ENCODE data around the gene PARD6A.

The PARD6A gene

GRCh38 chr16:67653789-67654402 lies 6.9 kb upstream of the PARD6A start:
- DNase-seq, result no peak

DNA sequence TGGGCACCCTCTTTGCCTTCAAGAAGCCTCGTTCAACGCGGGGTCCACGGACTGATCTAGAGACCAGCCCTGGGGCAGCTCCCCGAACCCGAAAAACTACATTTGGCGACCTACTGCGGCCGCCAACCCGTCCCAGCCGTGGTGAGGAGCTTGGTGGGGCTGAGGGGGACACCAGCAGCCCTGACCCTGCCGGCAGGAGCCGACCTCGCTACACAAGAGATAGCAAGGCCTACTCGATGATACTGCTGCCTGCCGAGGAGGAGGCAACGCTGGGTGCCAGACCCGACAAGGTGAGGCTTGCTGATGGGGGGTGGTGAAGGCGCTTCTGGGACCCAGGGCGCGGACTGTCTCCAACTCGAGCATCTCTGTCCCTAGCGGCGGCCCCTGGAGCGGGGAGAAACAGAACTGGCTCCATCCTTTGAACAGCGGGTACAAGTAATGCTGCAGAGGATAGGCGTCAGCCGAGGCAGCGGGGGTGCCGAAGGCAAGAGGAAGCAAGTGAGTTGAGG lies 6.3 kb upstream of the PARD6A start:
- DNase-seq, result no peak

GRCh38 chr16:67655363-67655762 lies 5.4 kb upstream of the PARD6A start:
- no peak for DNase-seq

DNA sequence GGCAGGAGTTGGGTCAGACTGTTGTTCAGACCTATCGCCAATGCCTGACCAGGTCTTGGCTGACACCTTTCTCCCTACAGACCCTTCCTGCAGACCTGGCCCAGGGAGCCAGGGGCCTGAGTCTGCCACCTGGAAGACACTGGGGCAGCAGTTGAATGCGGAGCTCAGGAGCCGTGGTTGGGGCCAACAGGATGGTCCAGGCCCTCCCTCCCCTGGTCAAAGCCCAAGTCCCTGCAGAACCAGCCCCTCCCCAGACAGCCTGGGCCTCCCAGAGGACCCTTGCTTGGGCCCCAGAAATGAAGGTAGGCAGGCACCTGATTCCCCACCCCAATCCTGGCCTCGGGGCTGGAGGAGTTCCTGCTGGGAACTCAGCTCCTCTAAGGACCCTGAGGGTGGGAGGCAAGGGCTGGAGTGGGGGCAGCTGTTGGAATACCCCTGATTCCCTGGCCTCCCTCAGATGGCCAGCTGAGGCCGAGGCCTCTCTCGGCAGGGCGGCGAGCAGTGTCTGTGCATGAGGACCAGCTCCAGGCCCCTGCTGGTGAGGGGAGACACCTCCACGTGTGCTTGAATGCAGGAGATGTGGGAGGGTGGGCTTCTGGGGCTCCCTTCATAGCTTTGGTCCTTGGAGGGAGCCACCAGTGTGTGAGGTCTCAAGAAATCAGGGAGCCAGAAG lies 4.3 kb upstream of the PARD6A start:
- no peak for DNase-seq

DNA sequence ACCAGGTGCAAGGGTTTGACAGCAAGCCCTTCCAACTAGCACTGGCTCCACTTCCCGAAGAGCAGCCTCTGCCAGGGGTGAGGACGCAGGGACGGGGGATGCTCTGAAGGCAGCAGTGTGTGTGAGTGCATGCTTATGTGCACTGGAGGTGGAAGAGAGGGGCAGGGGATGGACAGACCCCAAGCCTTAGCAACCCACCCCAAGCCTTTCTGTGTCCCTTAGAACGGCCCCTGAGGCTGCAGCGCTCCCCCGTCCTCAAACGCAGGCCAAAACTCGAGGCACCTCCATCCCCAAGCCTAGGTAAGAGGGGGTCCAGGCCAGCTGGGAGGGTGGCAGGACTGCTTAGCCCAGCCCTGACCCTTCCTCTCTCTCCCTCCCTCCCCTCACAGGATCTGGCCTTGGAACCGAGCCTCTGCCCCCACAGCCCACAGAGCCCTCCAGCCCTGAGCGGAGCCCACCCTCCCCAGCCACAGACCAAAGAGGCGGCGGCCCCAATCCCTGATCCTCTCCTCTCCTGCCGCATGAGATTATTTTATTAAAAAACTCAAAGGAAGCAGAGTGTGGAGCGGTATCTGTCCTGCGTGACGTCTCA lies 3.6 kb upstream of the PARD6A start:
- DNase-seq, result no peak

GRCh38 chr16:67657751-67658518 lies 2.8 kb upstream of the PARD6A start:
- DNase-seq, result no peak

GRCh38 chr16:67658849-67659674 lies 1.7 kb upstream of the PARD6A start:
- peak in 1 of 51 donors; percentile 17 for DNase-seq

DNA sequence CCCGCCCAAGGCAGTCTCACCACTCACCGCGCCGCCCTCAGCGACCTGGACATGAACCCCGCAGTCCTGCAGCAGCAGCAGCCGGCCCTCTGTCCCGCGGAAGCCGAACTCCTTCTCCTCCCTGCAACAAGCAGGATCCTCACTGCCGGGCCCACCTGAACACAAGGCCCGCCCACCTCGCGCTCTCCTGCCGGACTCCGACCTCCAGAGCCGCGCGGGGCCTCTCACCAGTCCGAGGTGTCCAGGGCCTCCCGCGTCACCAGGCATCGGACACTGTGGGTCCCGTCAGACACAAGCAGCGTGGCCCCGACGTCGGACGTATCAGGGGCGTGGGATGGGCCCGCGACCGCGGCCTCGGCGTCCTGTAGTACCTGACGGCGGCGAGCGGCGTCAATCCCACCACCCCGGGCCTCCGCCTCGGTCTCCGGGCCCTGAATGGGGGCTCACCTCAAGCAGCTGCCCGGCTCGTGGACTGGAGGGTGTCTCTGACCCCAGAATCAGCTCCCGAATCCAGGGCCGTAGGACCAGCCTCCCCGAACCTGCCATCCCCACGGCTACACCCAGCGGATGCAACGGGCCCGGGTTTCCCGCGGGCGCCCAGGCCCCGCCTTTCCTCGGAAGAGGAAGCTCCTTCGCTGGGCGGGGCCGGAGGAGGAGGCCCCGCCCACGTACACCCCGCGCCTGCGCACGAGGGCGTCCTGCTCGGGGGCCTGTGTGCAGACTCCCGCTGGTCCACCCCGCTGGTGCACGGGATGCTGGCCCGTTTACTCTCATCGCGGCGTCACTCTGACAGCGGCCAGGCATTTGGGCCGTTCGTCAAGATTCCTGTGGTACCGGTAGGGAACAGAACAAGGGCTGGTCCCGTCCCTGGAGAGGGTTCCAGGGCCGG lies 841 bp upstream of the PARD6A start, which contains the start of gene ACD:
ACD (minus strand) TSS at position 586 of the 889 bp plus-strand sequence; CDS start at position 546, 40 bp downstream.
- peak; percentile 52 to 95 (median 85) for DNase-seq

DNA sequence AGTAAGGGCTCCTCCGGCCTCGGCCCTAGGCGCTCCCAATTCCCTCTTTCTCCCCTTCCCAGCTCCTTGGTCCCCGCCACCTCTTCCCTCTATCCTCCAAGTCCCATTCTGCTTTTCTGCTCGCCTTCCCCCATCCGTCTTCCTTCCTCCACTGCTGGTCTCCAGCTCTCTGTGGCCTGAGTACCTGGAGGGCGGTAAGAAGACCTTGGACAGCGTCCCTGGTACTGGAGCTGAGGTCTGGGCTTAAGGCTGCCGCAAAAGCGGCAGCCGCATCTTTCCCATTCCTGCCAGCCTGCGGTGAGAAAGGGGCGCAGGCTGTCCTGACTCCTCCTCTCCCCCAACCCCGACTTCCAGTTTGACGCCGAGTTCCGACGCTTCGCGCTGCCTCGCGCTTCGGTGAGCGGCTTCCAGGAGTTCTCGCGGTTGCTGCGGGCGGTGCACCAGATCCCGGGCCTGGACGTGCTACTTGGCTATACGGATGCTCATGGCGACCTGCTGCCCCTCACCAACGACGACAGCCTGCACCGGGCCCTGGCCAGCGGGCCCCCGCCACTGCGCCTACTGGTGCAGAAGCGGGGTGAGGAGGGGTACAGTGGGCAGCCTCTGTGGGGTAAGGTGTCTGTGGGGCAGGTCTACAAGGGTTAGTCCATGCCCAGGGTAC lies 471 bp downstream of the PARD6A start:
- peak in 5 of 51 donors; percentile 17 to 68 (median 29) for DNase-seq

- no peak for DNase-seq
Measured at GRCh38 chr16:67661886-67662652, 1.3 kb downstream of the PARD6A start.

DNA sequence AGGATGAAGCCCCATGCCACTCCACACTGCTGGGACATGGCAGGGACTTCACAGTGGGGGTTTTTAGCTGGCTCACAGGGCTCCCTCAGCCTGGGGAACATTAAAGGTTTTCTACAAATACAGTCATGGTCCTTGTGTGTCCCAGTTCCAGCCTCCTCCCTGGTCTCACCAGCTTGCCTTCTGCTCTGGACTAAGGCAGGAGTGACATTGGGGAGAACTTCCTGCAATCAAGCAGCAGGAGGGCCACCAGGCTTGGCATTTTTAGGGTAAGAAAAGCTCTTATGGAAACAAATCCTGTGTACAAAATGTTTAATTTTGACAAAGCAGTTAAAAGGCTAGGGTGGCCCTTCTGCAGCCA lies 1.9 kb downstream of the PARD6A start:
- no peak for DNase-seq

GRCh38 chr16:67663151-67663876 lies 2.6 kb downstream of the PARD6A start:
- peak in 8 of 51 donors; percentile 7 to 28 (median 16) for DNase-seq

GRCh38 chr16:67663877-67664222 lies 3.1 kb downstream of the PARD6A start:
- DNase-seq, result no peak

- no peak for DNase-seq
Measured at GRCh38 chr16:67664258-67664657, 3.5 kb downstream of the PARD6A start.

- DNase-seq, result no peak
Measured at GRCh38 chr16:67664871-67665270, 4.1 kb downstream of the PARD6A start.

DNA sequence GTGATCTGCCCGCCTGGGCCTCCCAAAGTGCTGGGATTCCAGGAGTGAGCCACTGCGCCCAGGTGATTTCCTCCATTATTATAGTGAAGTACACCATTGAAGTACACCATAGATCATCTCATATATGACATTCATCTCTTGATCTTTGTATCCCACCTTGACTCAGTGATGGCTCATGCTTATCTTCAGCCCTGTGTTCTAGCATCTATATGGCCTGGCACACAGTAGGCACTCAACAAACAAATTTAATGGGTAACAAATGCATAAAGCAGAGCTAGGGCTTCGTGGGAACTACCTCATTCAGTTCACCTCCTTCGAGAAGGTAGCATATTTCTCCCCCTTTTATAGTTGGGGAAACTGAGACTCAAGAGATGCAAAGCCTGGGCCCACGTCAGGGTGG lies 4.8 kb downstream of the PARD6A start:
- DNase-seq, result no peak

DNA sequence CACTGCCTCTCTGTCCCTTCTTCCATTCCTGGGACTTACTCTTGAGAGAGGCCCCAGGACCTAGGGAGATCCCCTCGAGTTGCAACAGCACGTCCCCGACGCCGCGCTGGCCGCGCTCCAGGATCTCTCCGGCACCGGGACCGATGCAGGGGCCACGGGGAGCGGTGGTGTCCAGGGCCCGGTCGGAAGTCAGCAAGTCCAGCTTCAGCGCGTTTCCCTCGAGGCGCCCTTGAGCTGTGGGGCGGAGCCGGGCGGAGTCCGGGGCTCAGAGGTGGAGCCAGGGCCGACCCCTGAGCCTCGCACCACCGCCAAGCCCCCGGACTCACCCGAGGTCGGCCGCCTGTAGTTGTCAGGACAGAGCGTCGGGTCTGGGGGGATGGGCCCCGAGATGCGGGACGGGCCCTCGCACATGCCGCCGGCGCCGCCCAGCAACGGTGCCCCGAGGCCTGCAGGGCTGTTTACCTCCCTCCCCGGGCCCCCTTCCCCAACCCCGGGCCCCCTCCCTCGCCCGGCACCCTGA lies 5.3 kb downstream of the PARD6A start:
- DNase-seq, result peak in 3 of 51 donors; percentile 17 to 26 (median 18)
